Activated T-cell treated with anti-CD3 and anti-CD28 coated beads for 48 hours (primary cell): ENCODE results near the gene HTR2C.
"Not testable (repeated sequence)": the region's sequence is repeated elsewhere in the genome, so short reads cannot be mapped to it uniquely, and the experiment has no call there.

ENCODE experiments used
- DNase-seq: peaks from one replicate; pipeline ENCODE4 v3.0.0-alpha.2; 2020; ENCODE audit warnings: low read depth

Gene HTR2C

DNA sequence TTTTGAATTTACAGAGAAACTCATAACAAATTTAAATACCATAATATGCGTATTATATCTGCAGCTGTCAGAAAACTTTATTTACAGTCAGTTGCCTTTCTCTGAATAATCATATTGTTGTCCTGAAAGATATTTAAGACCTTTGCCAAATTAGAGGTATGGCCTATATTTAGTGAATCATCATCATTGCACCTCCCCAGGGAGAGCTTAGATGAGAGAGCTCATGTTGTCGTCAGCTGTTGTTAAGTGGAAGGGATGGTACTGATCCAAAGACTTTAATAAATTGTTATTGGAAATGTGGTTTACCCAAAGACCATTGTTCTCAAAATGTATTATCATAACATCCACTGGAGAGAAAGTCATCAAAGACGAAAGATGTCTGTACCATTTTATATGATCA lies 128.6 kb downstream of the HTR2C start:
- DNase-seq: no peak

DNA sequence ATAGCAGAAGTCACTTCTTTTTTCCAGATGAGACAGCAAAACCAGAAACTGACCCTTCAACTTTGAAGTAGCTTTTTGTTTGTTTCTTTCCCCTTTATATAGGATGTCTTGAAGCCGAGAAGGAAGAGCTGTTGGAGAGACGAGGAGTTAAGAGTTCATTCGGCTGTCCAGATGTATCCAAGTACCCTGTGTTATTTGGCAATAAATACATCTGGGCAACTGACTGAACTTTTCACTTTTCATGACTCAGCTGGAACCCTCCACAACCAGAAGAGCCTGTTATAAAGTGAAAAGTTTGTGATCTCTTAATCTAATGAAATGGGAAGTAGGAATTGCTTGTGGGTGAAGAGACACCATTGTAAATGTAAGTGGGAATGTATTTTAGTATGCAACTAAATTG lies 131.2 kb downstream of the HTR2C start:
- no peak for DNase-seq

DNA sequence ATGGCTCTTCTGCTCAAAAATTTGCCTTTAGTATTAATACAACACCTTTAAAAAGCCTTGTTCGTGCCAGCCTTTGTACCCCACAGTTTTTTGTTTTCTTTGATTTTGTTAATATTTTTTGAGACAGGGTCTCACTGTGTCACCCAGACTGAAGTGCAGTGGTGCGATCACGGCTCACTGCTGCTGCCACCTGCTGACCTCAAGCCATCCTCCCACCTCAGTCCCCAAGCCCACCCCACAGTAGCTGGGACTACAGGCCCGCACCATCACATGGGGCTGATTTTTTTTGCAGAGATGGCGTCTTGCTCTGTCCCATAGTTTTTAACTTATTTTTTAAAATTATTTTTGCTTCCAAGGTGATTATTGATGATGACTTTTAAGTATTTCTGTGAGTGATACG lies 134.0 kb downstream of the HTR2C start:
- DNase-seq: no peak

DNA sequence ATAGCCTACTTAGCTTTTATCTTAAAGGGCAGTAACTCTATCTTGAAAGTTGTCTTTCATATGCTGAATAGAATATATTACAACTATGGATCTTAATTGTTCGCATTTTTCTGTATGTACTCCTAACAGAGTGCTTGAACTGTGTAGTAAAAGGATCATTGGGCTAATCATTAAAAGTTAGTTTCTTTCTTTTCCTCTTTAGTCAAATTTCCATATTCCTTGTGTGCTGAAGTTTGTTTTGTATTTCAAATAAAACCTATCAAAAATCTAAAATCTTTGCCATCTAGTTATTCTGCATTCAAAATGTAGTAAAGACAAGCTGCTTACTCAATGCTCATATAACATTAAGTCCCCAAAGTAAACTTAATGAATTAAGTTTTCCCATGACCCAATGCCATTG lies 182.7 kb downstream of the HTR2C start:
- no peak for DNase-seq

DNA sequence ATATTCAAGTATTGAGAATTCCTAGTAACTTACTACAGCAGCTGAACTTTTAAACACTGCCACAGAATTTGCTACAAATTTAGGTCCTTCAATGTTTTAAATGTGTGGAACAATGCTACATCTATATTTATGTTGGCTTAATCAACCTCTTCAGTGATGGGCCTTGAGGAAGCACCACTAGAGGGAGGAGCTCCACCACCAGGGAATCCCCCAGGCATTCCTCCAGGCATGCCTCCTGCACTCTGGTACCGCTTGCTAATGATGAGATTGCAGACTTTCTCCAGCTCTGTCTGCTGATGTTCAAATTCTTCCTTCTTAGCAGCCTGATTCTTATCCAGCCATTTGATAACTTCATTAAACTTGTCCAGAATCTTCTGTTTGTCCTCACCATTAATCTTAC lies 190.8 kb downstream of the HTR2C start:
- DNase-seq: no peak

DNA sequence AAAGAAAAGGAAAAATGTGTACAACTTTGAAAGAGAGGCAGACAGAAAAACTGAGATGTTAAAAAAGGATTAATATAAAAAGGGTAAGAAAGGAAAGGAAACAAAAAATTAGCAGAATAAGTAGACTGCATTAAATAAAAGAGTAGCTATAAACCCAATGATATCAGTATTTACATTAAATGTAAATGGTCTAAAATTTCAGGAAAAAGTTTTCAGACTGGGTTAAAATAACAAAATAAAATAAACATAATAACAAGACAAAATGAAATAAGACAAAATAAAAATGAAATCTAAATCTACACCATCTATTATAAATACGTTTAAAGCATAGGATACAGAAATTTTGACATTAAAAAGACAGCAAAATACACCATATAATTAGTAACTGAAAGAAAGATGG lies 199.0 kb downstream of the HTR2C start:
- DNase-seq: no peak

DNA sequence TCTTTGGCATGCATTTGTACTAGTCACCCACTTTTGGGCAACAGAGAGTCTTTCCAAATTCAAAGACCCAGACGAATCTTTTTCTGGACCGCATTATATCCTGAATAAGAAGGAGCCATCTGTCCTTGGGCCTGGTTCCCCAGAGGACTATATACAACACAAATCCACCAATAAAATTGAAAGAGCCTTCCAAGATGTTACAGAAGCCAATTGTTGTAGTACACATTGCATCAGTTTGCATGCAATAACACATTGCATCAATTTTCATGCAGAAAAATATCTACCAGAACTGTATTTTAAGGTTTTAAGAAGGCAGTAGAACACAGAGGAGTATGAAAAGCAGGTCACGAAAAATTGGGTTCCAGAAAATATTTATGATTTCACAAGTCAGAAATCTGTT lies 203.2 kb downstream of the HTR2C start:
- no peak for DNase-seq

DNA sequence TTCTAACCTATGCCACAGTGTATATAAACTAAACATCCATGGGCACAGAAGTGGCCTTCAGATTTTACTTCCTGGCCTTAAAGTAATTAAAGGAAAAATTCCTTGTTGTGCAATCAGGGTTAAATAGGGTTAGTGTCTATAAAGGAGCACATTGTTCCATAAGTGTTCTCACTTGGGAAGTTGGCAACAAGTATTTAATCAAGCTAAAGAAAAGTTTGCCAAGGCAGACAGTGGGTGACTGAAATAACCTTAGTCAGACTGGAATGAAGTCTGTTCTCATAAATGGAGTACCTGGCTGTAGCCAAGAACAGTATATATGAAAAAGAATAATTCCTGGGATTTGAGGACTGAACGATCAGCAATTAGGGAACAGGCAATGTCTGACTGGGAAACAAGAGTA lies 213.6 kb downstream of the HTR2C start:
- no peak for DNase-seq

DNA sequence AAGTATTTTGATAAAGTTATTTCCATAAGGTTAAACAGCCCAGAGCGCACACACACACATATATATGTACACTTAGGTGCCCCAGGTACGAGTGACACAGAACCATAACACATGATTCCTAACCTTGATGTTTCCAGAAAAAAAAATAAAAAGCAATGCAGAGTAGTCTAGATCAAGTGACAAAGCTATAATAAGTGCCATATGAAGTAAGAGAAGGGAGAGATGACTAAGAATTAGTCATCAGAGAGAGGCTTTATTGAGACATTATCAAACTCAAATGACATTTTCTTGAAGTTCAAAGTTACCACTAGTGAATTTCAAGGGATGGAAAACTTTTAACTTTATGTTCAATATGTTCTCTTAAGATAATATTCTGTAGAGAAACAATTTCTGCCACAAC lies 215.0 kb downstream of the HTR2C start:
- no peak for DNase-seq

DNA sequence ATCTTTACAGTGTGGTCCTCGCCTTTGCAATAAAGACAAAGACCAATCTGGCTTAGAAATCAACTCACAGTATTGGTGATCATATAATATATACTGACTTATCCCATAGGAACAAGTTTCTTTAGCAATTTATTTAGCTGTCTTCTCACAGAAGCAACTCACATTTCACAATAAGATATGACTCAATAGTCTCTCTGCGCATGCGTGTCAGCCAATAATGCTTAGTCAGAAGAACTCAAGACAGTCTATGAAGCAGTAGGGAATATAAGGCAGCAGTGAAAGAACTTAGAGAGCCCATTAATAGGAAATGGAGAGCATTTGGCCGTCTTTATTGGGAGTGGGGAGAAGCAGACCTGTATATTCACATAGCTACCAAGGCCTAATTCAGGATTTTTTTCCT lies 216.8 kb downstream of the HTR2C start:
- no peak for DNase-seq

DNA sequence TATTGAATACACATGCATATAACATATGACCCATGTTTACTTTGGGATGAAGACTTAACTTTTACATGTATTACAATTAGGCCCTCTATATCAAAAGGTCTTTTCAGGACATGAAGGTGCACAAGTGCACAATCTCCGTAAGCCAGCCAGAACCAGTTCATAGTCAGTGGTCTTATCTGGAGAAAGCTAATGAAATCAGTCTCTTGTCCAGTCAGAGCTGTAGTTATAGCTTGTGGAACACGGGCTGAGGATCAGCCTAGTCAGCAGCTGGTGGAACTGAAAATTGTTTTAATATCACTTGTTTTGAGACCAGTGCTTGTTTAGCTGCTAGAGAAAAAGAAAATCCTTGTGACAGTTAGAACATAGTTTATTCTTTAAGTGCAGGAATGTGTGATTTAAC lies 235.6 kb downstream of the HTR2C start:
- no peak for DNase-seq

DNA sequence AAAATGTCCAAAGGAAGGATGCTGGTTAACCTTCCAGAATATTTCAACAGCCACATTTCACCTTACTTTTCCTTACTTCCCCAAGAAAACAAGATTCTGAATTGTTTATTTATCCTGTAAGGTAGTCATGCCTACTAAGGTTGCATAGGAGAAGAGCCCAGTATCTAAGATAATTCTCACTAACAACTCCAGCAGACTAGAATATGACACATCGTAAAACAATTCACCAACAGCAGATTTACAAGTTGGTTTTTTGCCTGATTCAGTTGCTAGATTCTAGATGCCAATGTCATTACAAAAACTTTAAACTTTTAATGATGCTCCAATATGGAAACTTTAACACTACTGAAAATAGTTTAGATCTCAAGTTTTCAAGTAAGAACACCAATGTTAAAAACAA lies 257.2 kb downstream of the HTR2C start:
- DNase-seq: no peak

DNA sequence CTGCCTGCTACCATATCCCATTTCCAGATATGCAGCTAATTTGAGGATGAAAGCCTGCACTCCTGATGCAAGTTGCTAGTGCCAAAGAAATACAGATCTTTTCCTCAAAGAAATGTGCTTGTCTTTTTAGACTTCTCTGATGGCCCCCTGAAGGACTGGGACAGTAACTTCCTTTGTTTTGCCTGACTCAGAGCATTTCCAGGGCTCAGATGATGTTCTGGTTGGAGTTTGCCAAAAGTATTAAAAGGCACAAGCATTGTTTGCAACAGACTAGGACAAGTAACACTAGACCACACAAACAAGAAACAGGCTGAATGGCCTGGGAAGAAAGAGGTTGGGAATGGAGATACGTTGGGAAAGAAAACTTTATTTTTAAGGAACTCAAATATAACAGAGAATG lies 258.3 kb downstream of the HTR2C start:
- DNase-seq: no peak

DNA sequence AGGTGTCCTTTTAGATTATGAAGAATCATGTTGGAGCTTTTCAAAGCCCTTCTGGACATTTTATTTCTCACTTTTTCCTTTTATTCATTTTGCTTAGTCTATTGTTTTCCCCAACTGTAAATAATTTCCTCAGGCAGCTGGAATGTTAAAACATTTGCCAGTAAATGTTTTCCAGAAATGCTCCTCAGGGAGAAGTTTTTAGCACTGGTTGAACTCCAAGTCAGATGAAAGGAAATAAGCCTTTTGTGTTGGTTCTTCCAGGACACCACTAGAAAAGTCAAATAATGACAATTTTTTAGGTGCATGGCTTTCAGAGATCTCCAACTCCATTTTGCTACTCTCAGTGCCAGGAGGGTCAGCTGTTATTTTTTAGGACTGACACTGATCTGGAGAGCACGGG lies 305.6 kb downstream of the HTR2C start:
- no peak for DNase-seq

DNA sequence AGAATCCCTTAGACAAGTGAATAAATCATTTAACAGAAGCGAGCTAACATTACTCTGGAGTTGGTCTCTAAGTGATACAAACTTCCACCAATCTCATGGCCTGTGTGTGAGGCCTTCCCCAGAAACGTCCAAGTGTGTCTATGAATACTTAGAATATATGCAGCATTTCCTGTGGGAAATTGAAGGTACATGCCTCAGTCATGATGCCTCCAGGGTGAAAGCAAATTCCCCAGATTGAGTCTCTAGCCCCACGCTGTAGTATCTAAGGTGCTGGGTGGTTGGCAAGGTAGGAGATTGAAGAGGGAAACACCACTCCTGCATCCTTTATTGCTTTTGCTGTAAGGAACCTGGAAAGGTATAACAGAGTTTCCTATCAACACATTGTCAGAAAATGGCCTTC lies 319.7 kb downstream of the HTR2C start:
- no peak for DNase-seq

DNA sequence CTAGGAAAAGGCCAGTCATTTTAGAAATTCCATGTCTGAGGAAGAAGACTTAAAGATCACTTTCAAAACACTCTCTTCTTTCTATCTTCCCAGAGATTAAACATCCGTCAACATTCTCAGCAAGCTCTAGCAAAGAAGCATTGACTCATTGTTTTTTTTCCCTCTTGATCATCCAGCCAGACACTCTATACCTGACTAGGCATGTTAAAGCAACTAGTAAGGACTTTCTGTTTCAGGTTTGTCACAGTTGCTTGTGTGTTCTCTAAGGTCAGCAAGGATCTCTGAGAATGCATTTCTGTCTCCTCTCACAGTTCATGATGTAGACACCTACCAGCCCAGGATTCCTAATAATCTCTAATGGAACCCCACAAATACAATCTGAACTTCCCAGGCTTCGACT lies 321.4 kb downstream of the HTR2C start:
- no peak for DNase-seq

DNA sequence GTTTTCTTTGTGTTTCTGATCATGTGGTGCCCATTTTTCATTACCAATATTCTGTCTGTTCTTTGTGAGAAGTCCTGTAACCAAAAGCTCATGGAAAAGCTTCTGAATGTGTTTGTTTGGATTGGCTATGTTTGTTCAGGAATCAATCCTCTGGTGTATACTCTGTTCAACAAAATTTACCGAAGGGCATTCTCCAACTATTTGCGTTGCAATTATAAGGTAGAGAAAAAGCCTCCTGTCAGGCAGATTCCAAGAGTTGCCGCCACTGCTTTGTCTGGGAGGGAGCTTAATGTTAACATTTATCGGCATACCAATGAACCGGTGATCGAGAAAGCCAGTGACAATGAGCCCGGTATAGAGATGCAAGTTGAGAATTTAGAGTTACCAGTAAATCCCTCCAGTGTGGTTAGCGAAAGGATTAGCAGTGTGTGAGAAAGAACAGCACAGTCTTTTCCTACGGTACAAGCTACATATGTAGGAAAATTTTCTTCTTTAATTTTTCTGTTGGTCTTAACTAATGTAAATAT lies 323.2 kb downstream of the HTR2C start:
- DNase-seq: no peak

DNA sequence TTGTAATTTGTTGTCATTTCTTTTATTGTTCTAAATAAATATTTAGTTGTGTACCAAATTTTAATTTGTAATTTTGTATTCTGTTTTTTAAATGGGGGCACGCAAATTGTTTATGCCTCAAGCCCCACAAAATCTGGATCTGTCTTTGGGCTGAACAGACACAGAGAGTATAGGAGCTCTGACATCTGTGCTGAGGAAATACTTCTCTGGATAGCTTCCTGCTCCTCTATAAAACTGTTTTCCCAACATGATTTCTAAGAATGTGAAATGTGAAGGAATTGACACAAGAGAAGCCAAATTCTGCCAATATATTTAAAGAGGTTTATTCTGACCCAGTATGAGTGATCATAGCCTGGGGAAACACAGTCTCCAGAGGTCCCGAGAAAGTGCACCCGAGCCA lies 340.5 kb downstream of the HTR2C start:
- DNase-seq: no peak

DNA sequence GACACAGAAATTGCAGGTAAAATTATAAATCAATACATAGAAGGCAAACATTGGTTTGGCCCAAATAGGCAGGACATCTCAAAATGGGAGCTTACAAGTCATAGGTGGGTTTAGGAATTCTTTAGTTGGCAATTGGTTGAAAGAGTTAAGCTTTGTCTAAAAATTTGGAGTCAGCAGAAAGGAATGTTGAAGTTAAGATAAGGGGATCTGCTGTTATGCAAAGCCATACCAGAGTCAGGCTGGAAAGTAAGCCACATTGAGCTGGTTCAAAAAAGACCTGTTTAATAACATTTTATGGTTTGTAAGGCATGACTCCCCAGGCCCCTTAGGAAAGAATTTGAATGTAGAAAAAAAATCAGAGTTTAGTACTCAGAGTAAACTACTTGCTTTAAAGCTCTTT lies 341.0 kb downstream of the HTR2C start:
- no peak for DNase-seq

DNA sequence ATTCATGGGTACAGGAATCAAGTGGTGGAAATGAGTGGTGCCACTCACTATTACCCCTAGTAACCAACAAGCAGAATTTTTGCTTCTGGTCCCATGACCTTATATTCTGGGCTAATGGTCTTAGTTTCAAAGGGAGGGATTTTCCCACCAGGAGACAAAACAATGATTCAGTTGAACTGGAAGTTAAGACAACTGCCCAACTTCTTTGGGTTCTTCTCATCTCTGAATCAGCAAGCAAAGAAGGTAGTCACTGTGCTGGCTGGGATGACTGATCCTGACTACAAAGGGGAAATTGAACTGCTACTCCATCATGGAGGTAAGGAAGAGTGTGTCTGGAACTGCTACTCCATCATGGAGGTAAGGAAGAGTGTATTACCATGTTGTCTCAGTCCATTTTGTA lies 346.3 kb downstream of the HTR2C start:
- DNase-seq: no peak

DNA sequence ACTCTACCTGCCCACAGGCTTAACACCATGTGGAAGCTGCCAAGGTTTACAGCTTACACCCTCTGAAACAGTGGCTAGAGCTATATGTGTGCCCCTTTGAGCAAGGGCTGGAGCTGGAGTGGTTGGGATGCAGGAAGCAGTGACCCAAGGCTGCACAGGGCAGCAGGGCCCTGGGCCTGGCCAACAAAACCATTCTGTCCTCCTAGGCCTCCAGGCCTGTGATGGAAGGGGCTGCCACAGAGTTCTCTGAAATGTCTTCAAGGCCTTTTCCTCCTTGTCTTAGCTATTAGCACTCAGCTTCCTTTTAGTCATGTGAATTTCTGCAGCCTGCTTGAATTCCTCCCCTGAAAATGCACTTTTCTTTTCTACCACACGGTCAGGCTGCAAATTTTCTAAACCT lies 348.7 kb downstream of the HTR2C start:
- no peak for DNase-seq

DNA sequence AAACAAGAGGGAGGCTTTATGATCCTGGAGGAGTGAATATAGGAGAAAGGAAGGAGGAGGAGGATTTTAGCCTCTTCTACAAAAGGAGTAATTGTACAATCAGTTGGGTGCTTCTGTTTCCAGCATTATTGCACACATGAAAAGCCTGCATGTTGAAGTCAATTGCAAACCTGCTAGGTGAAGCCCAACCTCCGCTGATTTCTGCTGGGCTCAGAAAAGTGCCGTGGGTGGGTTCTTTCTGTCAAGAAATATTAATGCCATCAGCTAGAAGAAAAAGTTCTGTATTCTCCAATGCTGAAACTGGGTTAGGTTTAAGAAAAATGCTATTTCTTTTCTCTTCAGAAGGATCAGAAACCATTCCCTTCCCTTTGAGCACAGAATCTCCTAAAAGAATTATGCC lies 349.4 kb downstream of the HTR2C start:
- not testable (repeated sequence) for DNase-seq

DNA sequence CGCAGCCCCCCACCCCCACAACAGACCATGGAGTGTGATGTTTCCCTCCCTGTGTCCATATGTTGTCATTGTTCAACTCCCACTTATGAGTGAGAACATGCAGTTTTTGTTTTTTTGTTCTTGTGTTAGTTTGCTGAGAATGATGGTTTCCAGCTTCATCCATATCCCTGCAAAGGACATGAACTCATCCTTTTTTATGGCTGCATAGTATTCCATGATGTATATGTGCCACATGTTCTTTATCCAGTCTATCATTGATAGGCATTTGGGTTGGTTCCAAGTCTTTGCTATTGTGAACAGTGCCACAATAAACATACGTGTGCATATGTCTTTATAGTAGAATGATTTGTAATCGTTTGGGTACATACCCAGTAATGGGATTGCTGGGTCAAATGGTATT lies 353.2 kb downstream of the HTR2C start:
- DNase-seq: not testable (repeated sequence)

DNA sequence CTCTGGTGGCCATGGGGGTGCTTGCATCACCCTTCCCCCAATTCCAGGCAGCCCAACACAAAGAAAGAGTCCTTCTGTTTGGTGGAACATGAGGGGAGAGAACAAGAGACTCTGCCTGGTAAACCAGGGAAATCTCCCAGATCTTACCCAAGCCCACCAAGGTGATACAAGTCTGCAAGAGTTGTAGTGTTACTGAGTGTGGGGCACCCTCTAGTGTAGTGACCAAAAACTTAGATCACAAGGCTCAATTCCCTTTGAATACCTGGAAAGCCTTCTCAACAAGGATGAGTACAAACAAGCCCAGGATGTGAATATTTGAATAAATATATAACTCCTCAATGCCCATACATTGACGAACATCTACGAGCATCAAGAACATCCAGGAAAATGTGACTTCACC lies 368.8 kb downstream of the HTR2C start:
- DNase-seq: no peak
